ENCODE results near the gene NAV2.

The NAV2 gene

DNA sequence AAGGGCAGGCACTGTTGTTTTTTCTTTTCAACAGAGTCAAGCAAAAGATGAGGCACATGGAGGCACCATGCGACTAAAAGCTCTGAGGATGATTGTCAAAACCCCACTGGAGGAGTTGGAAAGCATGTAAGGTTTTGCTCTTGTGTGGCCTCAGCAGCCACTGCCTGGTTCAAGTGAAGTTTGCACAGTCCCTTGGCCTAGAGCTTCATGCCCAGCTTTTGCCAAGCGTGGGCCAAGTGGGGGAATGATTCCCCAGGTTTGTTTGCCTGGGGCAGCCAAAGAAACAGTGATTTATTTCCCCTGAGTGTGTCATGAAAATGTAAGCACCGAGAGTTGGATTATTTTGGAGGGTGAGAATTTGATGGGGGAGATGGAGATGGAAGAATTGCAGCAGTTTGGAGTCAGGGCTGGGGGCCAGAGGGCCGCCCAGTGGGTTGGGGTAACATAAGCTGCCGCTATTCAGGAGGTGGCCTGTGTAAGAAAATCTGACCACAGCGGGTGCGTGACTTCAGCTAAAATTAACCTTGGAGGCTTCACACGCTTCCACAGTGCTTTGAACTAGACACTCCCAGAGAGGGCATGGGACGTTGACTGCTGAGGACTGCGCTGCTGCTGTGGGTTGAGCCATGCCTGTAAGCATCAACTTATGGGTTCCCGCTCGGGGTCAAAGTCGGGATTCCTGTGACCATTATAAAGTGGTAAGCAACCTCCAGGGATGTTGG is 100.7 kb downstream of the NAV2 start:
- TF ChIP-seq, protein P1, sequence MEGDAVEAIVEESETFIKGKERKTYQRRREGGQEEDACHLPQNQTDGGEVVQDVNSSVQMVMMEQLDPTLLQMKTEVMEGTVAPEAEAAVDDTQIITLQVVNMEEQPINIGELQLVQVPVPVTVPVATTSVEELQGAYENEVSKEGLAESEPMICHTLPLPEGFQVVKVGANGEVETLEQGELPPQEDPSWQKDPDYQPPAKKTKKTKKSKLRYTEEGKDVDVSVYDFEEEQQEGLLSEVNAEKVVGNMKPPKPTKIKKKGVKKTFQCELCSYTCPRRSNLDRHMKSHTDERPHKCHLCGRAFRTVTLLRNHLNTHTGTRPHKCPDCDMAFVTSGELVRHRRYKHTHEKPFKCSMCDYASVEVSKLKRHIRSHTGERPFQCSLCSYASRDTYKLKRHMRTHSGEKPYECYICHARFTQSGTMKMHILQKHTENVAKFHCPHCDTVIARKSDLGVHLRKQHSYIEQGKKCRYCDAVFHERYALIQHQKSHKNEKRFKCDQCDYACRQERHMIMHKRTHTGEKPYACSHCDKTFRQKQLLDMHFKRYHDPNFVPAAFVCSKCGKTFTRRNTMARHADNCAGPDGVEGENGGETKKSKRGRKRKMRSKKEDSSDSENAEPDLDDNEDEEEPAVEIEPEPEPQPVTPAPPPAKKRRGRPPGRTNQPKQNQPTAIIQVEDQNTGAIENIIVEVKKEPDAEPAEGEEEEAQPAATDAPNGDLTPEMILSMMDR (IDR thresholded peaks at IDR 0.05; ENCODE audit: control insufficient read depth, extremely low read depth, insufficient read depth) = no peak

DNA sequence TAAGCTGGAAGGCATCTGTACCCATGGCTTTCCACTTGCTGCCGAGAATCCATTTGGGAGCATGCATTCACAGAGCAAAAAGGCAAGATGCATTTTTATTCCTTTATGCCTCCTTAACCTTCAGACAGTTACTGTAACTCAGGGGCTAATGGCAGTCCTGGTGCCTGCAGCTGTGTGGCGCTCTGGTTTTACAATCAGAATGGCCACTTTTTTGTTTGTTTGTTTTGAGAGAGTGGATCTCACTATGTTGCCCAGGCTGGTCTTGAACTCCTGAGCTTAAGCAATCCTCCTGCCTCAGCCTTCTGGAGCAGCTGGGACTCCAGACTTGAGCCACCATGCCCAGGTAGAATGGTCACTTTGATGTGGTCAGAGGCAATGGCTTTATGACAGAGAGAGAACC is 101.8 kb downstream of the NAV2 start:
- DNase-seq (ENCODE audit: low read depth) = no peak
- TF ChIP-seq, protein P1 (IDR thresholded peaks at IDR 0.05; ENCODE audit: control insufficient read depth, extremely low read depth, insufficient read depth) = 0 out of 2 replicates have a peak, but pooled peaks have one; percentile 29
- no peak overlapping the region for H3K4me3 ChIP-seq (ENCODE audit: low read depth, low read length)

More for the DNA sequence above, 100.7 kb downstream of the NAV2 start:
- no peak overlapping the region for H3K4me3 ChIP-seq (ENCODE audit: low read depth, low read length)
- no peak for DNase-seq (ENCODE audit: low read depth)

DNA sequence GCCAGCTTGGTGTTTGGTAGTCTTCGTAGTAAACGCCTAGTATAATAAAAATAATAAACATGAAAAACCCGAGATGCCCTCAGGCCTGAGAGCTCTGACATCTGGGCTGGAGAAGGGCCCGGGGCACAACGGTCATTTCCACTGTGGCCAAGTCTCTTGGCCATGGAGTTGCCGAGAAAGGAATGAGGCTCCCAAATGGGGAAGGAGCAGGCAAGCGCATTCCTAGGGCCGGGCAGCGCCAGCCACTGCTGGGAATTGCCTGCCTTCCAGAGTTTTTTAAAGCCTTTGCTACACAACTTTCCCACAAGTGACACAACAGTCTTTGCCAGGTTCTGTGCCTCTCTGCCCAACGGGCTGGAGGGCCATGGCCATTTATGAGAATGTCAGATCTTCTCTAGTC is 103.4 kb downstream of the NAV2 start:
- H3K4me3 ChIP-seq (ENCODE audit: low read depth, low read length) = no peak overlapping the region
- TF ChIP-seq, protein P1 (IDR thresholded peaks at IDR 0.05; ENCODE audit: control insufficient read depth, extremely low read depth, insufficient read depth) = no peak
- no peak for DNase-seq (ENCODE audit: low read depth)

DNA sequence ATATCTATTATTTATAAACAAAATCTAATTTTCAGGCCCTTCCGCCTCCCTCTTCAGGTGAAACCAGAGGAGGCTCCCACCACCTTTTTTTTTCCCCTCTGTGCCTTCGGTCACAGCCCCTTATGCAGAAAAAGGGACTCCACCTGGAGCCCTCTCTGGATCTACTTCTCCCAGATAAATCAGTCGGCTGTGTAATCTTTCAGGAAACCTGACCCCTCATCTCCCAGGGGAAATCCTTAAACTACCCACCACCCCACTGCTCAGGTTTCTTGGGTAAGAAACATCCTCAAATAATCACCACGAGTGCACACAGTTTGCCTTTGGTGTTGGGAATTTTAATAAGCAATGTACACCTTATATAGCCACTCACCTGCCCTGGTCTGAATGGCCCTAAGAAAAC is 104.2 kb downstream of the NAV2 start:
- DNase-seq (ENCODE audit: low read depth) = no peak
- TF ChIP-seq, protein P1 (IDR thresholded peaks at IDR 0.05; ENCODE audit: control insufficient read depth, extremely low read depth, insufficient read depth) = no peak
- no peak overlapping the region for H3K4me3 ChIP-seq (ENCODE audit: low read depth, low read length)

DNA sequence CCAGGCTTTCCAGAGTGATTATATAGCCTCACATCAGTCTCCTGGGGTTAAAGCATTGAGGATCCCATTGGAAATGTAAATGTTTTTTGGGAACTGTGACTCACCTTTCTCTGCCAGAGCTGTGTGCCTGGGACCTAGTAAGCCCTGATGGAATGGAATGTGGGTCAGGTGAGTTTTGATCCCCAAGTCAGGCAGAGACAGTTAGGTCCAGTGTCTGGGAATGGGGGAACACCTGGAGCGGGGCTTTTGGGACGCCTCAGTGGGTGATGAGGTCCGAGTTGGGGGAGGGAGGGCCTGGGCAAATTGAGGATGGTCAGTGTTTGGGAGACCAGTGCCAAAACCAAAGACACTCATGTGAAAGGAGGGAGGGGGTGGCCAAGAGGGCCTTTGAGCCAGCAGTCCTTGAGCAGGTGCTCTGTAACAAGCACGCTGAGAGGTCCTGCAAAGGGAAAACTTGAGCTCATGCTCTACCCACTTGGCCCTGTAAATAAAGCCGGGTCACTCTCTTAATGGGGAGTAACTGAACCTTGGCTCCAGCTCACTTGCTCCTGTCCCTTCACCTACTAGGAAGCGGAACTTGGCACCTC is 104.7 kb downstream of the NAV2 start:
- no peak overlapping the region for H3K4me3 ChIP-seq (ENCODE audit: low read depth, low read length)
- TF ChIP-seq, protein P1 (IDR thresholded peaks at IDR 0.05; ENCODE audit: control insufficient read depth, extremely low read depth, insufficient read depth) = no peak
- no peak for DNase-seq (ENCODE audit: low read depth)

DNA sequence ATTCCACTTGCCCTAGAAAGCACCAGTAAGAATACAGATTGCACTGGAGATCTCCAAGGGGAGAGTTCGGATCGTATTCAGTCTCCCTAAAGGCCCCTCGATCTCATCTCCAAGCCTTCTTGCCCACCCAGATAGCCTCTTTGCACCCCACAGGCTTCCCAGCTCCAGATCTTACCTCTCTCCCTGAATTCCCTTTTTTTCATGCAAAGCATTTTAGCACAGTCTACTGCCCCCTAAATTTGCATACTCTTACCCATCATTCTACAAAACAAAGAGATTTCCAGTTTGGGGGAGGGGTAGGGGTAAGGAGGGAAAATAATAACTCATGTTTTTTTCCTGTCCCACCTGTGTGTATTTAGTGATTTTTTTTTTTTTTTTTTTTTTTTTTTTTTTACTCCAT is 105.2 kb downstream of the NAV2 start:
- TF ChIP-seq, protein P1 (IDR thresholded peaks at IDR 0.05; ENCODE audit: control insufficient read depth, extremely low read depth, insufficient read depth) = no peak
- no peak for DNase-seq (ENCODE audit: low read depth)
- no peak overlapping the region for H3K4me3 ChIP-seq (ENCODE audit: low read depth, low read length)
